GM19238 (cell line): ENCODE data around the gene OR8U1.
"Not testable (repeated sequence)": the region's sequence is repeated elsewhere in the genome, so short reads cannot be mapped to it uniquely, and the experiment has no call there.

Experiments used
- DNase-seq: peaks from one replicate; pipeline ENCODE4 v3.0.0; 2011; ENCODE audit warnings: low spot score; ENCODE audit not compliant: insufficient read length

Gene OR8U1

GRCh38 chr11:56375324-56375723, at the start of gene OR8U1:
TSS of gene OR8U1 (plus strand) at chr11:56375624. CDS start at chr11:56375624, 0 bp downstream.
- DNase-seq: no peak

DNA sequence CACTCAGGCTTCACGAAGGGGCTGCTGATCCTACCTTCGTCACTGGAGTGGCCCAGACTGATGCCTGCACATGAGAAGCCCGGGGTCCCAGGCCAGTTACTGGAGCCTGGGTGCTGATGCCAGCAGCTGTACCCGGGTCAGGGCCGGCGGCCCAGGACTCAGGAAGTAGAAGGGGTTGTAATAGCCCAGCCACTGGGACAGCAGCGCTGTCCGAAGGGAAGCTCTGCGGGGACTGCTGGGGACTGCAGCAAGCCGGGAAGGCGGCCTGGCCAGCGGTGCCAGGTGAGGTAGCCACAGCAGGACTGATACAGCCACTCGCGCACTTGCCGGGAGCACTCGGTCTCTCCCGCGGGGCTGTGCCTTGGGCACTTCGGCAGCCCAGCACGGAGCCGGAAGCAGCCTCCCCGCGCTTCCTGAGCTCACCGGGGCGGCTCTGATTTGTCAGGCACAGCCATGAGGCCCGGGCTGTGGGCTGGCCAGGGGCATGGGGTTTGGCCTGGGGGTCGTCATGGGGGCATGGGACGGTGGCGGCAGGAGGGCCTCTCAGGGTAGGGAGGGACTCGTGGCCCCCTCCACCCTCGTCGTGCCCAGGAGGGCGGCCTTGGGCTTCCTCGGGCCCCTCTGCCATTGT, 43.4 kb upstream of the OR8U1 start:
- no peak for DNase-seq

DNA sequence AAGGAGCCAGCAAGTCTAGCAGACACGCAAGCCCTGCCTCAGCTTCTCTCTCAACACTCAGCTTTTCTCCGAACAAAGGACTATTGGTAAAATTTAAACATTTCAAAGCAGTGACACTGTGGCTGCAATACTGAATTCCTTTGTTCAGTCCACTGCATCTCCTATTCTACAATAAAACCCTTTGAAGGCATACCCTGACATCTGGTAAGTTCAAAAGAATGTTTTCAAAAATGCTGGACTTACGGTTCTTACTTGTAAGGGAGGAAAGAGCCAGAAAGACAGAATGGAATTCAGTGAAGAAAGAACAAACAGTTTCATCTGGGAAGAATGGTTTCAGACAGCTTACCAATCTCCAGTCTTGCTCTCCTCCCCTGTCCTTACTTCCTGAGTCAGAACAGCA, 42.3 kb upstream of the OR8U1 start:
- no peak for DNase-seq

DNA sequence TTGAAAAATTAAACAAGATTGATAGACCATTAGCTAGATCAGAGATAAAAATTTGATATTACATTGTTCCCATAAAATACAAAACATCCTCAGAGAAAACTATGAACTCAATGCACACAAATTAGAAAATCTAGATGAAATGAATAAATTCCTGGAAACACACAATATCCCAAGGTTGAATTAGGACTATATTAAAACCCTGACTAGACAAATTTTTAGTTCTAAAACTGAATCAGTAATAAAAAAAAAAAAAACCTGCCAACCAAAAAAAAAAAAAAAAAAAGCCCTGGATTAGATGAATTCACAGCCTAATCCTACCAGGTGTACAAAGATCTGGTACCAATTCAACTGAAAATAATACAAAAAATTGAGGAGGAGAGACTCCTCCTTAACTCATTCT, 35.1 kb upstream of the OR8U1 start:
- DNase-seq: no peak

- DNase-seq: no peak
These were observed 29.7 kb upstream of the OR8U1 start, which contains the start of gene OR8K1 for GRCh38 chr11:56345739-56346138. TSS of gene OR8K1 (plus strand) at chr11:56346039. CDS start at chr11:56346039, 0 bp downstream.

GRCh38 chr11:56353991-56354390, 21.4 kb upstream of the OR8U1 start, which contains the start of gene OR8J1:
TSS of gene OR8J1 (plus strand) at chr11:56354291. CDS start at chr11:56360247, 5,956 bp downstream.
- no peak for DNase-seq

- DNase-seq: no peak
These were observed 4.7 kb downstream of the OR8U1 start for GRCh38 chr11:56380120-56380519.

- DNase-seq: no peak
These were observed 19.0 kb downstream of the OR8U1 start for GRCh38 chr11:56394381-56394780.

DNA sequence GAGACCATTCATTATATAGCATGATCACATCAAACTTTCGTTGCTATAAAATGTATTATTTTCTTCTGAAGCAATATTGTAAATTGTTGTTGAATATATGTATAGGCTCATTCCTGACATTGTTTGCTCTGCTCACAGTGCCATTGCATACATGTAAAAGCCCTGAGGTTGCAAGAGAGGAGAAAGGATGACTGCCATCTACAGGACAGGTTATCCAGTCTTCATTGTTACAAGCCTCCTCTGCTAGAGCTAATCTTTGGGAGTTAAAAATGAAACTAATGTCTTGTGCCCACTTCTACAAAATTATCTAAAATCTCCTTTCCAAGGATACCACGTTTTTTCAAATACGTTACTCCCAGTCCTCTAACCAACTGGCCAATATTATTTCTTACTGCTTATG, 20.6 kb downstream of the OR8U1 start:
- no peak for DNase-seq

DNA sequence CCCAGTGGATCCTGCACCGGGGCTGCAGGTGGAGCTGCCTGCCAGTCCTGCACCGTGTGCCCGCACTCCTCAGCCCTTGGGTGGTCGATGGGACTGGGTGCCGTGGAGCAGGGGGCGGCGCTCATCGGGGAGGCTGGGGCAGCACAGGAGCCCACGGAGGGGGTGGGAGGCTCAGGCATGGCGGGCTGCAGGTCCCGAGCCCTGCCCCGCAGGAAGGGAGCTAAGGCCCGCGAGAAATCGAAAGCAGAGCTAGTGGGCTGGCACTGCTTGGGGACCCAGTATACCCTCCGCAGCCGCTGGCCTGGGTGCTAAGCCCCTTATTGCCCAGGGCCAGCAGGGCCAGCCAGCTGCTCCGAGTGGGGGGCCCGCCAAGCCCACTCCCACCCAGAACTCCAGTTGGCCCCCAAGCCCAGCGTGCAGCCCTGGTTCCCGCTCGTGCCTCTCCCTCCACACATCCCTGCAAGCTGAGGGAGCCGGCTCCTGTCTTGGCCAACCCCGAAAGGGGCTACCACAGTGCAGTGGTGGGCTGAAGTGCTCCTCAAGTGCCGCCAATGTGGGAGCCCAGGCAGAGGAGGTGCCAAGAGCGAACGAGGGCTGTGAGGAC, 26.5 kb downstream of the OR8U1 start:
- DNase-seq: not testable (repeated sequence)

GRCh38 chr11:56404393-56404792, 29.0 kb downstream of the OR8U1 start:
- DNase-seq: no peak

DNA sequence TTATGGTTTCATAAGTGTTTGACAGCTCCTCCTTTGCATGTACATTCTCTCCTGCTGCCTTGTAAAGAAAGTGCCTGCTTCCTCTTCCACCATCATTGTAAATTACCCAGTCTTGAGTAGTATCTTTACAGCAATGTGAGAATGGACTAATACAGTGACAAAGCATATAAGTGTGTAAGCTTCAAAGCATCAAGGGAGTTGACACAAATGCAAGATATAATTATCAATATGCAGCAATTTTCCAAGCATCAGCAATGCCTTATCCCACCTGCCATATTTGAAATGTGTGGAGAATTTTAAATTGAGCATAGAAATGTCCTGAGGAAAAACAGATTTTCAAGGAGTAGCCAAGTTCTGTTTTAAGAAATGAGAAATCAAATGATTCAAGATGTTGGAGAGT, 35.4 kb downstream of the OR8U1 start:
- no peak for DNase-seq

GRCh38 chr11:56412396-56412795, 37.0 kb downstream of the OR8U1 start, which contains the start of gene OR5AL1:
TSS of gene OR5AL1 (plus strand) at chr11:56412696.
- no peak for DNase-seq
